Mesenteric fat pad (tissue), 1 donor: Measurements from ENCODE around the gene MOGAT3. TPM values are rescaled to one million over a fixed set of nuclear protein-coding genes. Genes with fewer than 3 reads are reported as not detected.
A peak's percentile ranks its signal among the peaks of the same experiment; 100 is the strongest.

ENCODE experiments used
- DNase-seq: peaks from one replicate; pipeline ENCODE4 v3.0.0-alpha.2; 2020; ENCODE audit warnings: low spot score
- total RNA-seq: library from RNA; stranded (reverse); fragmentation: NEBNext Ultra II Directional; extraction: Animal tissue kit (Norgen Biotek cat#: 25700); gene quantifications from one replicate; pipeline ENCODE4 v1.2.1, GENCODE V29; 2021
- donor health status: DM: yes; HTN: yes; CAD: no.

The MOGAT3 gene
- total RNA-seq, 1 donor from 2014 or later, result not detected

DNA sequence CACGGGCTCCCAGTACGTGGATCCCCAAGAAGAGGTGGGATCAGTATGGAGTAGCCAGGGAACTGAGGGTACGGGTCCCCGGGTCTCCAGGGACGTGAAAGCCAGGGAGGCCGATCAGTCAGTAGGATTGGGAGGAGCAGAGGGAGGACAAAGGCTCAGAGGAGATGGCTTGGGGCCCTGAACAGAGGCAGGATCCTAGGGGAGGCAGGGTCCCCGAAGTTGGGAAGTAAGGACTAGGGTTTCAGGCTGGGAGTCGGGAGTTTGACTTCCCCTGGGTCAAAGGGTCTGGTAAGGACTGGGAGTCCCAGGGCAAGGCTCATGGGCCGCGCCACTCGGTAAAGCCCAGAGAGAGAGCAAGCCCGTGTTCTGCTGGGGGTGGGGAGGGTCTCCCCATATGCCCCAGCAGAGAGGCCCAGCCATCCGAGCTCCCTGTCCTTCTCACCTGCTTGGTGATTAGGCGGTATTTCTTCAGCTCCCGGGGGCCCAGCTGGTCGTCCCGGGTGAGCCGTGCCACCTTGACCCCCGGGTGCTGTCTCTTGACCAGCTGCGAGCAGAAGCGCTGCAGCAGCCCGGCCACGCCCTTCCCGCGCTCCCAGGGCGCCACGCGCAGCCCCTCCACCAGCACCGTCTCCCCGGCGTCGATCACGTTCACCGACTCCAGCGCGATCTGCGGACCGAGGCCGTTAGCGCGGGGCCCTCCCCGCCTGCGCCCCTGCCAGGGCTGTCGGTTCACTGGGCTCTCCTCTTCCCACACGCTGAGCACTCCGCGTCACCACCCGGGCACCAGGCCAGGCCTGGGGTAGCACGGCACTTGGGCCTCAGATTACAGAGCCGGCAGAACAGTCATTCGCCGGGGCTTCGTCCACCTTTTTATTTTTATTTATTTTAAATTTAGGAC, 27.7 kb downstream of the MOGAT3 start:
- no peak for DNase-seq

DNA sequence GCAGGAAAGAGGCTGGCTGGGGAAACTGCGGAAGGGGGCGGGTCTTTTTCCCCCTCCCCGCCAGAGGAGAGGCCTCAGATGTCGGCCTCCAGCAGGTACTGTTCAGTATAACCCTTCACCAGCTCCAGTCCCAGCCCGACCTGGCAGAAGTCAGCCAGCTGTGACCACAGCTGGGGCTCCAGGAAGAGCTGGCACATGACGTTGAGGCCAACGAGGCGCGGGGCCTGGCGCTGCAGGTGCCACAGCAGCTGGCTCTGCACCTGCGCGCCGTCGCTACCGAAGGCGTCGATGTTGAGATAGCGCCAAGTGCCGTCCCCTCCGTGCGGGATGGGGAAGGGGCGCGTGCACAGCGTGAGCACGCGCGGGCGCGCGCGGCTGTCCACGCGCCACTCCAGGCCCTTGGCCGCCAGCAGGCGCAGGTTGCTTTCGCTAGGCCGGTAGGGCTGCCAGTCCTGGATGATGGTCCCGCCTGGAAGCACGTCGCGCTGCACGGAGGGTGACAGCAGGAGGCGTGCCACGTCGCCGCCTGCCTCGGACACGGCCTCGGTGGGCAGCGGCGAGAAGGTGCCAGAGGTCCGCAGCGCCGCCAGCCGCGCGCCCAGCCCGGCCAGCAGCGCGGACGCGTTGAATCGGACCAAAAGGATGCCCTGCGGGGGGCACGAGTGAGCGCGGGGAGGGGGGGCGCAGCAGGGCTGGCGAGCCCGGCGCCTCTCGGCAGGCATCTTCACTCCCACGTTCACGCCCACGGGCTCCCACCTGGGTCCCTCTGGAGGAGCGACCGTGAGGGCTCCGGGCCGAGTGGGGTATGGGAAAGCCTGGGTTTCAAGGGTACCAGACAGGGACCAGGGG, 28.6 kb downstream of the MOGAT3 start:
- no peak for DNase-seq

DNA sequence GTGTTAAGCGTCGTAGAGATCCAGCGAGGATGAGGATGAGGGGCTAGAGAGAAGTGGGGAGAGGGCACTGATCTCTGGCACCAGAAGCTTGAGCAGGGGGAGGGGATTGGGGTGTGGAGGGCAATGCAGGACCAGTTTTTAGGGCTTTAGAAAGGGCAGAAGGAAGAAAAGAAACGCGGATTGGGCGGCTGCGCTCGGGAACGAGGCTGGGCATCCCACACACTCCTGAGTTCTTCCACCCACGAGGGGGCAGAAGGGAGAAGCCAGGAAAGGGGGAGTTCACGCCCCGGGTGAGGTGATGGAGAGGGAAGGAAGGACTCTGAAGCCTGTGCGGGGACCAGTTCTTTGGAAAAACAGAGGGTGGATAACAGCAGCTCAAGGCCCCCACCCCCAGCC, 29.4 kb downstream of the MOGAT3 start:
- no peak for DNase-seq

DNA sequence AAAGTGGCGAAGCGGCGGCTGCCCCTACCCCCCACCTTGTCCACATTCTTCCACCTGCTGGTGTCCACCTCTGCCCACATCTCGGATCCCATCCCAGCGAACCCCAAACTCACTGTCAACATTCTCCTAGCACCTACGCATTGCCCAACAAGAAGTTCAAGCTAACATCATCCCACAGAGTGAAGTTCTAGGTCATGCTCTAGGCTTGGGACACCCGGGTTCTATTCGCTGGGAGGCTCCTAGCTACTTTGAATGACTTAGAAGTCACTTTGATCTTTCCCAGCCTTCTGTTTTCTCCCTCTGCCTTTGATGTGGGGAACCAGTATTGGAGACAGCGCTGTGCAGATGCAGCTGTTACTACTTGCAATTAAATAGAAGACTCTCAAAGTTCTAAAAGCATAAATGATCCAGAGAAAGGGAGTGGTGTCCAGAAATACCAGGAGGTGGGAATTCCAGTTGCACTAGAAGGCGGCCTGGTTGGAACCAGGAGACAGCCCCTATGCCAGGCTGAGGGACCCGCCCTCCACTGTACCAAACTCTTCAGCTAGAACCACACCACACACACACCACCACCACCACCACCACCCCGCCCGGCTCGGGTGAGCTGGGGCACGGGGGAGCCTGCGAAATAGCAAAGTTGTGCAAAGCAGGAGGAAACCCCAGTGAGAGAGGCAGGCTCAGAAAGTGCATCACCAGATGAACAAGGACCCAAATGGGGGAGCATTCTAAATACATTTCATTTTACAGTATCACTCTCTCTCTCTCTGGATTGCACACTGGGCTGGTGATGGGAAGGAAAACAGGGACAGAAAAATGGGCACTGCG, 30.0 kb downstream of the MOGAT3 start:
- no peak for DNase-seq

DNA sequence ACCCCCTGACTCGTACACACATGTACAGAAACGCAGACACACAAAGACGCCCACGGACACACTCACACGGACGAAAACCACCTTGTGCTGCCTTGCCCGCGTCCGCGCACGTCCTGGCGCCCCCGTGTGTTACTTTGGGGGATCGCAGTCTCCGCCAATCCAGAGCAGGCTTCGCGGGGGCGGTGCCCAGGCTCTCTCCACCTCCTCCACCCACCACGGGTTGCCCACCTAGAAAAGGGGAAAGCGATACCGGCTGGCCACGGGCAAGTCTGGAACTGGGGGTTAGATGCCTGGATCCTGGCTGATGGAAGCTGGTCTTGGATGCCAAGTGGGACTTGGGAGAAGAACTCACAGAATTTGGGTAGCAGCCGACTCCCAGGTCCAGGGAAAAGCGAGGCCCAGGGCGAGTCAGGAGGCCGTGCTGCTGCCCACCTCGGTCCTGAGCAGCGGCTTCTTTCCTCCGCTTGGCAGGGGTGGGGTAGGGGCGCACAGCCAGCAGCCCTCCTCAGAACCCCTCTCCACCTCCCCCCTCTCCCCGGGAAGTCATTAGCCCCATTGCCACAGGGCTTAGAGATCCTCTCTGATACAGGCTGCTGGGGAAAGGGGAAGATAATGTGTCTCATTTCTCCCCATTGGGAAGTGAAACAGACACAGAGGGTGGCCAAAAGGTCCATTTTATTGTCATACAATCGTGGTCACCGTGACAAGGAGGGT, 30.8 kb downstream of the MOGAT3 start:
- no peak for DNase-seq

DNA sequence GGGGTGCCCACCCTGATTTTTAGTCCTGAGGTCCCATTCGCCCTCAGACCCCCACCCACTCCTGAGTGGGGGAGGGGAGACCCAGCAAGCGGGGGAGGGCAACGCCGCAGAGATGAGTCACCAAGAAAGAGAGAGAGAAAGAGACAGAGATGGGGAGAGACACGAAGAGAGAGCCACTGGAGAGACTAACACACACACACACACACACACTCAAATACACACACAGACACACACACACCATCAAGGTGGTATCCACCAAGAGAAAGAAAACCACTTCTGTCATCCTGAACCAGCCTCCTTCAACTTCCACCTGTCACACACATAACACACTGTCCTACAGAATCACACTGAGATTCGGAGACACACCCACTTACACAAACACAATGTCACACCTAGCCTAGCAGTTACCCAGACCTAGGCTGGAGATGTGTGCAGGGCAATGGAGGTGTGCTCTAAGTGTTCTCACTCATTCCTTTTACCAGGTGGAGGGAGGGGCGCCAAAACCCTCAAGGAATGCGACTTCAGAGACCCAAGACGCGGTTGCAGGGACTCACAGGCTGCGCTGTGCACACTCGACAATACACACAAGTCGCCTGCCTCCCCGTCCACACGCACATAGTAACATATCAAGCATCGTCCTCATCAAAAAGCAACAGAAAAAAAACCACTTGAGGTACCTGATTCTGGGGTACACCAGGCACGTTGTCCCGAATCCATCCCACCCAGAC, 31.6 kb downstream of the MOGAT3 start:
- DNase-seq, result no peak

DNA sequence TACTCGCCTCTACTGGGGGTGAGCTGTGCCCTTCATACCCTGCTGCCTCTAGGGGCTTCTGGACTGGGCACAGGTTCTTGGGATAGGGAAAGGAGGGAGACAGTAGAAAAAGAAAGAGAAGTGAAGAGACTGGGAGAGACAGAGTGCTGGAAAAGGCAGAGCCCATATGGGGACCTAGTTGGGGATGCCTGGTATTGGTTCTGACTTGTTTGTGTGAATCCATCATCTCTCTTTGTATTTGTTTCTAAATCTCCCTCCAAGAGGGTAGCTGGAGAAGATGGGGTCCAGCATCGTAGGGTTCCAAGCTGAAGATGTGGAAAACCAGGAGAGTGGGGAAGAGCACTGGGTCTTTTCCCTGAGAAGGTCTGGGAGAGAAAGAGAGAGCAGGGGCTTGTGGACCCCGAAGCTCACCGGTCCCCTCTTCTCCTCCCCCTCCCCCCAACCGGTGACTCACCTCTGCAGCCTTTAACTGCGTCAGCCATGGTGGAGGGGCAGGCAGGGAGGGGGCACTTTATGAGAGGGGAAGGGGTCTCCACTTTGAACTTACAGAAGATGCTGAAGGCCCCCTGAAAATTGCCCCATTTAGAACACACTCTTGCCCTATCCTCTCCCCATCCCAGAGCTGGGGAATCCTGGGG, 32.3 kb downstream of the MOGAT3 start:
- DNase-seq, result no peak

DNA sequence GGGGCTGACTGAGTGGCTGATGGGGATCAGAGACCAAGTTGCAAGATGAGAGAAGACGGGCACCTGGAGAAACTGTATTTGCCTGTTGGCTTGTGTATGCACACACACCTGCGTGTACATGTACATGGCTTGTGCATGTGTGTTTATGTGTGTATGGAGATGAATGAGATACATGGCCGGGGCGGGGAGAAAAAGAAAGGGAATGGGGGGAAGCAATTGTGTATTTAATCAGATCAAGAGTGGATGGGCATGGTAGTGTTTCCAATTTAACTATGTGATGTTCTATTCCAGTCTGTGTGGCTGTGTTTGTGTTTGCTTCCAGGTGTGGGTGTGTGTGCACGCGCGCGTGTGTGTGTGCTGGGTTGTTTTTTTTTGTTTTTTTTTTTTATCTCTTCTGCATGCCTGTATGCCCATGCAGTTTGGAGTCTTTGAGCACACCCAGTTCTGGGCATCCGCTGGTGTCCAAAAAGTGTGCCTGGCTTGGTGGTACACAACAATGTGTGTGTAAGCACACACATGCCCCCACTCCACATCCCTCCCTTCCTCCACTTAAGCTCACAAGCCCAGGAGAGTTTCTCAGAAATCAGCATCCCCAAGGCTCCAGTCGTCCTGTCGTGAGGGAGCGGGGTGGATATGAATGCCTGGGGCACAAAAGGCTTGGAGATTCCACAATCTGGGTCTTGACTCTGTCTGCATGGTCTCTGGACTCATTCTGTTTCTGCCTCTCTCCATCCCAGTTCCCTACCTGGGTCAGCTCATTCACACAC, 33.0 kb downstream of the MOGAT3 start:
- DNase-seq, result no peak

DNA sequence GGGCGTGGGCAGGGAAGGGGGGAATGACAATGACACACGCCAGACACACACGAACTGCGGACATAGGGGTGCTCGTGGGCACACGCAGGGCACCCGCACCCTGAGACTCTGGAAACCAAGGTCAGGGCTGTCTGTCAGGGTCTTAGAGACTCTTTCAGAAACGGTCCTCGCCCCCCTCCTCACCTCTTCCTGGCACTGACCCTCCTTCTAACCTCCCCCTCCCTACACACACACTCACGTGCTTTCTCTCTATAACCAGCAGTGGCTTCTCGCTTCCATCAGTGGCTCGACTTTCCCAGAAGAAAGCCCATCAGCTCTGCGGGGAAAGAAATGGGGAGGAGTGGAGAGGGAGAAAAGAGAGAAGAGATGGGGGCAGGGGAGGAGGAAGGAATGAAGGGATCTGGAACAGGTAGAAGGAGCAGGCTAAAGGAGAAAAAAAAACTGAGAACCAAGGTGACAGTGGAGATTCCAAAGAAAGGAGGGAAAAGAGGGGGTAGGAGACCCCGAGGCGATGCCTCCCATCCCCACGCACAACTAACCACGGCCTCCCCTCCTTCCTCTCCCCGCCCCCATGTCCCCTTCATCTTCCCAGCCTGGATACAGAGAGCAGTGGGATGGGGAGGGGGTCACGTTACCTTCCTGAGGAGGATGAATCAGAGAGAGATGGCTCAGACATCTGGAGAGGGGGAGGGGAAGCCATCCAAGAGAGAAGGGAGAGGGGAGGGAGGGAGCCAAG, 33.8 kb downstream of the MOGAT3 start:
- DNase-seq, result no peak

DNA sequence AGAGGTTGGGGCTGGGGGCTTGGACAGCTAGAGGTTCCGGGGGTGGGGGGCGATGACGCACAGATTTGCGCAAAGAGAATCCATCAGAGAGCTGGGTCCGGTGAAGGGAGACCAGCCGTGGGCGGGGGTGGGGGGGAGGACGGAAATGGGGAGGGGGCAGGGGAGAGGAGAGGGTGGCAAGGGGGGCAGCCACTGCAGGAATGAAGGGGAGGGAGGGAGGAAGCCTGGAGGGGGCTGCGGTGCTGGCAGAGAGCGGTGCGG, 34.3 kb downstream of the MOGAT3 start:
- no peak for DNase-seq

DNA sequence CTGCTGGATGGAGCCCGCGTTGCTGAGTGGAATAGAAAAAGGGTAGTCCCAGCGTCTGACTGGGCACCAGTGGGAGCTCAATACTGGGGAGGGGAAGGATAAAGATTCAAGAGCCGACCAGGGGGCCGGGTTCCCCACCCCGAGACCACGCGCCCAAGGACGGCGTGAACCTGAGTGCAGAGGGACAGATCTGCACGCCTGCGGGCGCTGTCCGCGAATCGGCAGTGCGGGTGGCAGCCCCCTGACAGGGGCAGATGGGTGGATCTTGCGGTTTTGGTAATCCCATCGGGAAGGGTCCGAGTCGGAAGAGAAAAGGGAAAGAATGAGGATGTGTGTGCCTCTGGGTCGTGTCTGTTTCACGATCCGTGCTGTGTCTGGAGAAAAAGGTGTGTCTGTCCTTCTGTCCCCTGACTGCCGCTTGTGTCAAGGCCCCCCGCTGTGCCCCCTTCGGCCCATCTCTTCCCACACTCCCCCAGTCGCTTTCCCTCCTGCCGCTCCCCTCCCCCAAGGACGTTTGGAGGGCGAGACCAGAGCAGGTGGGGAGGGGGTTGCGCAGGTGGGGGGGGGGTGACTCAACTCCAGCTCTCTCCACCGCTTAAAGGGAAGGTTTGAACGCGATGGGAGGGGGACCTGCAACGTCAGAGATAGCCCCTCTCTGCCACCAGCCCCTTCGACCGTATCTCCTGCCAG, 34.7 kb downstream of the MOGAT3 start:
- DNase-seq, result no peak

DNA sequence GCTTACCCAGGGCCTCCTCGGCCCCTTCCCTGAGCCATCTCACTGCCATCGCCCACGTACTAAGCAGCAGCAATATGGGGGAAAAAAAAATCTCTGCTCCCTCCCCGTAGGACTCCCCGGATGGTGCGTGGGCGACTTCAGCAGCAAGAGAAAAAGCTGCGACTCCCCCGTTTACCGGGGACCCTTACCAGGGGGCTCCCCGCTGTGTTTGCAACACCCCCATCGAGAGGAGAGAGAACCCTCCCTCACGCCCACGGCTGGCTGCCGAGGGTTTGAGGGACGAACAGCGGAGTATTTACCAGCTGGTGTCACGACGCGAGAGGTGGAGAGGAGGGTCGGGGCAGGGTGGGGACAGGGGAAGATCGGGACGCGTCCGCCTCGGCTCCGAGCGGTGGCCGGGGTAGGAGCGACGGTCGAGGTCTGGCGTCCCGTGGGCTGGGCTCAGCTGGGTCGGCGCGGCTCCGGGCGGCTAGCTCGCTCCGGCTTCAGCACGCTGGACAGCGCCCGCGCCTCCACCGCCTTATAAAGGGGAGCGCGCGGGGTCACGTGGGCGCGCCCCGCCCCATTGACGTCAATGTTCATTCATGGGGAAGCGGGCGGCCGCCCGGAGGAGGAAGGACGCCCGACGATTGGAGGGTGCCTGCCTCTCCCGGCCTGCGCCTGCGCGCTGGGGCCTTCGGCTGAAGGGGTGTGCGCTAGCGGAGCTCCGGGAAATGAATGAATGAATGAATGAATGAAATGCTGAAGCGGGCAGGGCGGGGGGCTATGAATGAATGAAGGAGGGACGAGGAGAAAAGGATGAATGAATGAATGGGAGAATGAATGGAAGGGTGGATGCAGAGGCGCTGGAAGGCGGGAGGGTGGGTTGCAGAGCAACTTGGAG, 35.5 kb downstream of the MOGAT3 start, which contains the start of gene VGF:
VGF (minus strand) TSS at position 495 of the 883 bp plus-strand sequence. CDS start 726 bp downstream, outside the sequence.
- DNase-seq, result peak; percentile 97

DNA sequence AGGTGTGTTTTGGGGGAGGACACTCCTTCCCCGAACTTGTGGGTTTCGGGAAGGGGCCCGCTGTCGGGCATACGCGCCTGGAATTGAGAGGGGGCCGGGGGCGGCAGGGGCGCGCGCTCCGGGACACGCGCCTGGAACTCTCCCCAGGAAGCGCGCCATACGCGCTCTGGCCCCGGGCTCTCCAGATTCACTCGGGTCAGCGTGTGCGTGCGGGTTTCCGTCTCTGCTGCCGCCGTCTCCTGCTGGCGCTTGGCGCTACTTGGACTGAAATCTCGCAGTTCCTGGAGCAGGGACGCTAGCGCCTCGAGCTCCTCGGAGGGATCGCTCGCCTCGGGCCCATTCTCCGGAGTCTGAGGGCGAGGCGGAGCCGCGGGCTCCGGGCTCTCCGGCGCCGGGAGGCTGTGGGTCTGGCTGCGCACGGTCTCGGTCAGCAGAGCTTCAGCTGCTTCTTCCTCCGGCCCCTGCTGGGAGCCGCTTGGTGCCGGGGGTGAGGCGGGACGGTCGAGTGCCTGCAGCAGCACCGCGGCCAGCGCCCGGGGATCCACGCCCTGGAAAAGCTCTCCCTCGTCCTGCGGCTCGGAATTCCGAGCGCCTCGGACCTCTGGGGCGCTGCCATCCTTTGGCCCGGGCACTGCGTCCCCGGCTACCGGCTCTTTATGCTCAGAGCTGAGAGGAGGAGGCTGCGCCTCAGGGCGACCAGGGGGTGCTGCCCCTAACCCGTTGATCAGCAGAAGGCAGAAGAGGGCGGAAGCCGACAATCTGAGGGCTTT, 36.6 kb downstream of the MOGAT3 start:
- DNase-seq, result no peak

DNA sequence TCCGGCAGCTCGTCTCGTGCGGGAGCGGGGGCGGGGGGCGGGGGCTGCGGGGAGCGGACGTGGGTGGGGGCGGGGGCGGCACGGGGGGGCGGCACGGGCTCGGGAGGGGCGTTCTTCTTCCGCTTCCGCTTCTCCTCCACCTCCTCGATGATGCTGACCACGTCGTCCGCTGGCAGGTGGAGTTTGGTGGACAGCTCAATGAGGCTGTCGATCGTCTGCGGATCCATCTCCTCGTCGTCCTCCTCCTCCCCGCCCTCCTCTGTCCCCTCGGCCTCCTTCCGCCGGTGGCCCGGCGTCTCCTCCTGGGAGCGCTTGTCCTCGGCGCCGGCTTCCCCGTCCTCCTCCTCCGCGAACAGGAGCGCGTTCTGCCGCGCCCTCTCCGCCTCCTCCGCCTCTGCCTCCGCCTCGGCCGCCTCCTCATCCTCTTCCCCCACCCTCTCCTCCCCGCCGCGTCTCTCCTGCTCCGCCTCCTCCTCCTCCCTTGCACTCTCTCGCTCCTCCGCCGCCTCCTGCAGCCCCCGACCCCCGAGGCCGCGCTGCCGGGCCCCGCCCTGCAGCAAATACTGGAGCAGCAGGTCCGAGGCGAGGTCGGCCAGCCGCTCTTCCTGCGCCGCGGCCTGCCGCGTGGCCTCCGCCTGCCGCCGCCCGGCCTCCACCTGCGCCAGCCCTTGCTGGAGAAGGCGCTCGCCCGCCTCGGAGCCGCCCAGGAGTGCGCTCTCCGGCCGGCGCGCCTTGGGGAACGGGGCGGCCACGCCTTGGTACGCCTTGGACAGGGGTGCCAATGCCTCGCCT, 37.4 kb downstream of the MOGAT3 start:
- no peak for DNase-seq
